ENCODE data around the gene FAM110D. TPM values are rescaled to one million over a fixed set of nuclear protein-coding genes. Genes with fewer than 3 reads are reported as not detected.
A peak's percentile ranks its signal among the peaks of the same experiment; 100 is the strongest.

Gene FAM110D
- polyA plus RNA-seq, 4 donors = 0.32 to 3.1 (median 0.54) TPM; not detected in 1

DNA sequence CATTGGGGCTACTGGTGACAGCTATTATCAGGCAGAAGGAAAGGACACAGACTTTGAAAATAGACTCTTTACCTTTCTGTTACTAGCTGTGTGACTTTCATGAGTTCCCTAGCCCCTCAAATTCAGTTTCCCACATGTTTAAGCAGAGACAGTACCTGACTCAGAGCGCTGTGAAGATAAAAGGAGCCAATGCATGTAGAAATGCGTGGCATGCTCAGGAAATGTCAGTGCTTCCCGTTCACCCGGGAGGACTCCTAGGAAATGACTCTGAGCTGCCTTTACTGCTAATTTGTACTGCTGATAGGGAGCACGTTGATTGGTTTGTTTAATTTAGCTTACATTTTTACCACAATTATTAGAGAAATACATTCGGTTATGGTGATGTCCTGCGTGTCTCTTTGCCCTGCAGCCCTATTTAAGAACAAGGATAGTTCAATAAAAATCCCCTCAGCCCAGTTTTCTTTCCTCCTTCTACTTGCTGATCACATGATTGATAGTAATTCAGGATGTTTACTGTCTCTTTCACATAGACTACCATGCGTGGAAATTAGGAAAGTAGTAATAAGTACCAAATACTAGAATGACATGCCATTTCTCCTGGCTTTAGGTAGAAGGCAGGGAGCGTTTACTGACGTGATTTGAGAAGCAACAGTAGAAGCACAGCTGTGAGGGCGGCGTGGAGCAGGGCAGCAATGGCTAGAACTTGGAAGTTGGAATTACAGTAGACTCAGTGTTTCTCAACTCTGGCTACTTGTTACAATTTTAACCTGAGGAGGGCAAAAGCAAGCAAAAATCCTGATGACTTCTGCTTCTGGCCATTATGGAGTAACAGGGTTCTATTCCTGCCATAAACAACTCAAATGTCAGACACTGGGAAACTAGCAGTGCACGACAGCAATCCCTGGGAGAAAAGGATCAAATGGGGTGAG lies 31.4 kb upstream of the FAM110D start:
- peak overlapping the region in 1 of 3 donors; percentile 27 for H3K4me3 ChIP-seq (ENCODE audit: low read depth in 1 of 3, low read length in 3 of 3)
- H3K27ac ChIP-seq (ENCODE audit: low read depth in 1 of 3, low read length in 2 of 3) = peak overlapping the region; percentile 60 to 88 (median 62)
- DNase-seq (peak in 1 of 2 donors; percentile 63), FAIRE-seq (no peak)
- peaks cover 0 to 15% (median 0%) of the 10 kb centered on the region in 3 donors for H3K4me1 ChIP-seq (ENCODE audit: control insufficient read depth in 3 of 3, insufficient read depth in 2 of 3, low read depth in 1 of 3, low read length in 2 of 3)
- H3K9me3 ChIP-seq (ENCODE audit: control insufficient read depth in 2 of 2, insufficient read depth in 1 of 2, low read depth in 1 of 2, low read length in 1 of 2) = no peaks in the 10 kb centered on the region
- H3K27me3 ChIP-seq (ENCODE audit: control insufficient read depth in 3 of 3, insufficient read depth in 3 of 3, low read length in 3 of 3) = no peaks in the 10 kb centered on the region
- no peaks in the 10 kb centered on the region for H3K36me3 ChIP-seq (ENCODE audit: control insufficient read depth in 3 of 3, insufficient read depth in 2 of 3, low read depth in 1 of 3, low read length in 3 of 3)
- WGBS, 3 donors = 13 to 37% (median 25%) methylated on average over 13 of the region's 13 CpGs

DNA sequence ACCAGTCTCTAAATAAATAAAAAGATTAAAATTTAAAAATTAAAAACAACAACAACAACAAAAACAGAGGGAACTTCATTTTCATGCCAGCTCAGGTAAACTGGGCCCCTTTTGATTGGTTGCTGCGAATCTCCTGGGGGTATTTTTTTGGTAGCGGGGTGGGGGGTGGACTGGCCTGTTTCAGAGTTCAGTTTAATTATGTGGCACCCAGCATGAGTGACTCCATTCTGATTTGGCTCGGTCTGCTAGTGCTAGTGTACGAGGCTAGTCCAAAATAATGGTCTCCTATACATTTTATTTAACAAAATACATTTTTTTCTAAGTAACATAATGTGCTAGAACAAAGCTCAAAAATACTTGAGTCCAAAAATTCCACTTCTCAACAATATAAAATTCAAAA lies 29.1 kb upstream of the FAM110D start:
- no peak overlapping the region for H3K4me3 ChIP-seq (ENCODE audit: low read depth in 1 of 3, low read length in 3 of 3)
- DNase-seq (no peak), FAIRE-seq (no peak)
- H3K4me1 ChIP-seq (ENCODE audit: control insufficient read depth in 3 of 3, insufficient read depth in 2 of 3, low read depth in 1 of 3, low read length in 2 of 3) = peaks cover 0 to 15% (median 0%) of the 10 kb centered on the region in 3 donors
- H3K9me3 ChIP-seq (ENCODE audit: control insufficient read depth in 2 of 2, insufficient read depth in 1 of 2, low read depth in 1 of 2, low read length in 1 of 2) = no peaks in the 10 kb centered on the region
- no peaks in the 10 kb centered on the region for H3K36me3 ChIP-seq (ENCODE audit: control insufficient read depth in 3 of 3, insufficient read depth in 2 of 3, low read depth in 1 of 3, low read length in 3 of 3)
- 93 to 96% (median 94%) methylated on average over 4 of the region's 4 CpGs for WGBS, 3 donors
- H3K27me3 ChIP-seq (ENCODE audit: control insufficient read depth in 3 of 3, insufficient read depth in 3 of 3, low read length in 3 of 3) = no peaks in the 10 kb centered on the region
- no peak overlapping the region for H3K27ac ChIP-seq (ENCODE audit: low read depth in 1 of 3, low read length in 2 of 3)

DNA sequence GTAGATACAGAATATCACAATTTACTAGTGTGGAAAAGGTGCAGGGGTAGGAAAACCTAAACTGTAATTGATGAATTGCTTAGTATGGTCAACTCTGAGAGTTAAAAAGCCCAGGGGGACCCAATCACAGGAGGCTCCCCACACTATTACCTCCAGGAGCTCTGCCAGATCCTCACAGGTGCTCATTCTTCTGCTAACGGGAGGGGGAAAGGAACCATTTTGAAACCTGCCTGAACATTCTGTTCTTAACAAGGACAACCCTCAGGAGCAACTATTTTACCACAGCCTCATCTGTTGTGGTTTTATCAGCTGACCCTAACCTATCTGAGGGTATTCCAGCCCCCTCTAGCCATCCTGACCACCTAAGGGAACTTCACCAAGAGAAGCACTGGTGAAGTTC lies 28.2 kb upstream of the FAM110D start:
- FAIRE-seq (no peak), DNase-seq (no peak)
- Histone ChIP-seq H3K4me1 (ENCODE audit: control insufficient read depth in 3 of 3, insufficient read depth in 2 of 3, low read depth in 1 of 3, low read length in 2 of 3) (peaks cover 0 to 15% (median 0%) of the 10 kb centered on the region in 3 donors), H3K9me3 (ENCODE audit: control insufficient read depth in 2 of 2, insufficient read depth in 1 of 2, low read depth in 1 of 2, low read length in 1 of 2) (no peaks in the 10 kb centered on the region), H3K36me3 (ENCODE audit: control insufficient read depth in 3 of 3, insufficient read depth in 2 of 3, low read depth in 1 of 3, low read length in 3 of 3) (no peaks in the 10 kb centered on the region), H3K4me3 (ENCODE audit: low read depth in 1 of 3, low read length in 3 of 3) (no peak overlapping the region), H3K27ac (ENCODE audit: low read depth in 1 of 3, low read length in 2 of 3) (no peak overlapping the region), H3K27me3 (ENCODE audit: control insufficient read depth in 3 of 3, insufficient read depth in 3 of 3, low read length in 3 of 3) (no peaks in the 10 kb centered on the region)
- 27 to 58% (median 57%) methylated on average over 1 of the region's 1 CpG for WGBS, 3 donors

DNA sequence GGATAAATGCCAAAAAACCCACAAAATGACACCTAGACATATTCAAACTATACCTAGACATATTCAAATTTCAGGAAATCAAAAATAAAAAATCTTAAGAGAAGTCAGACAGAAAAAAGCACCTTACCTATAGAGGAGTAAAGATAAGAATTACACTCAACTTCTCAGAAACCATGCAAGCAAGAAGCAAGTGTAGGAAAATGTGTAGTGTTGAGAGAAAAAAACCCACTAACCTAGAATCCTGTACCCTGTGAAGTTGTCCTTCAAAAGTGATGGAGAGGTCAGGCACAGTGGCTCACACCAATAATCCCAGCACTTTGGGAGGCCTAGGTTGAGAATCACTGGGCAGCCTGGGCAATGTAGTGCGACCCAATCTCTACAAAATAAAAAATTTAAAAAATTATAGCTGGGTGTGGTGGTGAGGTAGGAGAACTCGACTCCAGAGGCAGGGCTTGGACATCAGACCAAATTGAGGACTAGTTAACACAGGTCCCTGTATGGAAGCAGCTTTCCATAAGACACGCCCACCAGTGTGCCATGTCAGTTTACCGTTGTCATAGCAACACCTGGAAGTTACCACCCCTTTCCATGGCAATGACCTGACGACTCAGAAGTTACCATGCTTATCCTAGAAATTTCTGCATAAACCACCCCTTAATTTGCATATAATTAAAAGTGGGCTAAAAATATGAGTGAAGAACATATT lies 26.6 kb upstream of the FAM110D start:
- FAIRE-seq (no peak), DNase-seq (peak in 1 of 2 donors; percentile 37)
- Histone ChIP-seq H3K9me3 (ENCODE audit: control insufficient read depth in 2 of 2, insufficient read depth in 1 of 2, low read depth in 1 of 2, low read length in 1 of 2) (no peaks in the 10 kb centered on the region), H3K27ac (ENCODE audit: low read depth in 1 of 3, low read length in 2 of 3) (no peak overlapping the region), H3K4me1 (ENCODE audit: control insufficient read depth in 3 of 3, insufficient read depth in 2 of 3, low read depth in 1 of 3, low read length in 2 of 3) (peaks cover 0 to 8% (median 0%) of the 10 kb centered on the region in 3 donors), H3K4me3 (ENCODE audit: low read depth in 1 of 3, low read length in 3 of 3) (no peak overlapping the region), H3K27me3 (ENCODE audit: control insufficient read depth in 3 of 3, insufficient read depth in 3 of 3, low read length in 3 of 3) (no peaks in the 10 kb centered on the region), H3K36me3 (ENCODE audit: control insufficient read depth in 3 of 3, insufficient read depth in 2 of 3, low read depth in 1 of 3, low read length in 3 of 3) (no peaks in the 10 kb centered on the region)
- WGBS, 3 donors = 78 to 83% (median 79%) methylated on average over 5 of the region's 5 CpGs

DNA sequence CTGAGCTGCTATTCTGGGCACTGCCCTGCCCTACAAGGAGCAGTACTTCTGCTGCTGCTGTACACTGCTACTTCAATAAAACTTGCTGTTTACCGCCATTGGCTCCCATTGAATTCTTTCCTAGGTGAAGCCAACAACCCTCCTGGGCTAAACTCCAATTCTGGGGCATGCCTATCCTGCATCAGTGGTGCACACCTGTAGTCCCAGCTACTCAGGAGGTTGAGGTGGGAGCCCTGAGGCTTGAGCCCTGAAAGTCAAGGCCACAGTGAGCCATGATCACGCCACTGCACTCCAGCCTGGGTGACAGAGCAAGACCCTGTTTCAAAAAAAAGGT lies 26.1 kb upstream of the FAM110D start:
- no peaks in the 10 kb centered on the region for H3K27me3 ChIP-seq (ENCODE audit: control insufficient read depth in 3 of 3, insufficient read depth in 3 of 3, low read length in 3 of 3)
- H3K27ac ChIP-seq (ENCODE audit: low read depth in 1 of 3, low read length in 2 of 3) = no peak overlapping the region
- H3K4me3 ChIP-seq (ENCODE audit: low read depth in 1 of 3, low read length in 3 of 3) = no peak overlapping the region
- no peak for FAIRE-seq
- no peaks in the 10 kb centered on the region for H3K9me3 ChIP-seq (ENCODE audit: control insufficient read depth in 2 of 2, insufficient read depth in 1 of 2, low read depth in 1 of 2, low read length in 1 of 2)
- no peak for DNase-seq
- H3K4me1 ChIP-seq (ENCODE audit: control insufficient read depth in 3 of 3, insufficient read depth in 2 of 3, low read depth in 1 of 3, low read length in 2 of 3) = peaks cover 0 to 3% (median 0%) of the 10 kb centered on the region in 3 donors
- 93 to 98% (median 95%) methylated on average over 2 of the region's 2 CpGs for whole genome bisulfite sequencing, 3 donors
- no peaks in the 10 kb centered on the region for H3K36me3 ChIP-seq (ENCODE audit: control insufficient read depth in 3 of 3, insufficient read depth in 2 of 3, low read depth in 1 of 3, low read length in 3 of 3)

DNA sequence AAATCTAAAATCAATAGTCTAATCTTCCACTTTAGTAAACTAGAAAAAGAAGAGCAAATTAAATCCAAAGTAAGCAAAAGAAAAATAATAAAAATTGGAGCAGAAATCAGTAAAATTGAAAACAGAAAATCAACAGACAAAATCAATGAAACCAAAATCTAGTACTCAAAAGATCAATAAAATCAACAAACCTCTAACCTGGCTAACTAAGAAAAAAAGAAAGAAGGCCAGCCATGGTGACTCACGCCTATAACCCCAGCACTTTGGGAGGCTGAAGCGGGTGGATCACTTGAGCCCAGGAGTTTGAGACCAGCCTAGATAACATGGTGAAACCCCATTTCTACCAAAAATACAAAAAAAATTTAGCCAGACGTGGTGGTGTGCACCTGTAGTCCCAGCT lies 24.4 kb upstream of the FAM110D start:
- H3K27ac ChIP-seq (ENCODE audit: low read depth in 1 of 3, low read length in 2 of 3) = no peak overlapping the region
- H3K4me3 ChIP-seq (ENCODE audit: low read depth in 1 of 3, low read length in 3 of 3) = no peak overlapping the region
- no peak for DNase-seq
- no peaks in the 10 kb centered on the region for H3K36me3 ChIP-seq (ENCODE audit: control insufficient read depth in 3 of 3, insufficient read depth in 2 of 3, low read depth in 1 of 3, low read length in 3 of 3)
- WGBS, 3 donors = 91 to 98% (median 97%) methylated on average over 3 of the region's 3 CpGs
- no peaks in the 10 kb centered on the region for H3K27me3 ChIP-seq (ENCODE audit: control insufficient read depth in 3 of 3, insufficient read depth in 3 of 3, low read length in 3 of 3)
- FAIRE-seq = no peak
- no peaks in the 10 kb centered on the region for H3K4me1 ChIP-seq (ENCODE audit: control insufficient read depth in 3 of 3, insufficient read depth in 2 of 3, low read depth in 1 of 3, low read length in 2 of 3)
- H3K9me3 ChIP-seq (ENCODE audit: control insufficient read depth in 2 of 2, insufficient read depth in 1 of 2, low read depth in 1 of 2, low read length in 1 of 2) = no peaks in the 10 kb centered on the region

DNA sequence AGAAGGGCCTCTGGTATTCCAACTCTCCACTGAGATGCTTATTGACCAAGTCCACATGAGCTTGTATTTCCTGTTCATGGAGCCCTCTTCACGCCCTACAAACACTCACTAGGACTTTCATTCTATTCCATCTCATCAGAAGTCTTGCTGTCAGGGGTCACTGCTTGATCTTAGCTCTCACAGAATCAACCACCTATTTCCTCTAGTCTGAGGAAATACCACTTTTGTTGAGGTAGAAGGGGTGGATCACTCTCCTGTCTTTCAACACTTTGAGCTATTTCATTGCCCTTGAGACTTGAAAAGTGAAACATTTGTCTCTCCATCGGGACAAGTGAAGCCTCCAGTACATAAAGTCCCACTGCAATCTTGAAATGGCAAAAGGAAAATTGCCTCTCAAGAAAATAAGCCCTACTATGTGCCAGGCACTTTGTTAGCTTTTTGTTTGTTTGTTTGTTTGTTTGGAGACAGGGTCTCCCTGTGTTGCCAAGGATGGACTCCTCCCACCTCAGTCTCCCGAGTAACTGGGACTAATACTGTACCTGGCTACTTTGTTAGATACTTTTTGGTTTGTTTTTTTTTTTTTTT lies 19.8 kb upstream of the FAM110D start:
- Histone ChIP-seq H3K4me3 (ENCODE audit: low read depth in 1 of 3, low read length in 3 of 3) (no peak overlapping the region), H3K27me3 (ENCODE audit: control insufficient read depth in 3 of 3, insufficient read depth in 3 of 3, low read length in 3 of 3) (no peaks in the 10 kb centered on the region), H3K36me3 (ENCODE audit: control insufficient read depth in 3 of 3, insufficient read depth in 2 of 3, low read depth in 1 of 3, low read length in 3 of 3) (no peaks in the 10 kb centered on the region), H3K27ac (ENCODE audit: low read depth in 1 of 3, low read length in 2 of 3) (no peak overlapping the region), H3K9me3 (ENCODE audit: control insufficient read depth in 2 of 2, insufficient read depth in 1 of 2, low read depth in 1 of 2, low read length in 1 of 2) (no peaks in the 10 kb centered on the region), H3K4me1 (ENCODE audit: control insufficient read depth in 3 of 3, insufficient read depth in 2 of 3, low read depth in 1 of 3, low read length in 2 of 3) (no peaks in the 10 kb centered on the region)
- FAIRE-seq (no peak), DNase-seq (no peak)
- WGBS, 3 donors = 61 to 75% (median 65%) methylated on average over 3 of the region's 3 CpGs

DNA sequence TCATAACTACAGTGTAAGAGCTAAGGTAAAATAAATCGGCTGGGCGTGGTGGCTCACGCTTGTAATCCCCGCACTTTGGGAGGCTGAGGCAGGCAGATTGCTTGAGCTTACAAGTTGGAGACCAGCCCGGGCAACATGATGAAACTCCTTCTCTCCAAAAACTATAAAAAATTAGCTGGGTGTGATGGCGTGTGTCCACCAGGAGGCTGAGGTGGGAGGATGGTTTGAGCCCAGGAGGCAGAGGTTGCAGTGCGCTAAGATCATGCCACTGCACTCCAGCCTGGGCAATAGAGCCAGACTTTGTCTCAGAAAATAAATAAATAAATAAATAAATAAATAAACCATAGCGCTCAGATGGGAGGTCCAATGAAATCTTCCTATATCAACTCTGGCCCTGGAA lies 16.7 kb upstream of the FAM110D start:
- FAIRE-seq (no peak), DNase-seq (no peak)
- no peaks in the 10 kb centered on the region for H3K27me3 ChIP-seq (ENCODE audit: control insufficient read depth in 3 of 3, insufficient read depth in 3 of 3, low read length in 3 of 3)
- H3K4me1 ChIP-seq (ENCODE audit: control insufficient read depth in 3 of 3, insufficient read depth in 2 of 3, low read depth in 1 of 3, low read length in 2 of 3) = no peaks in the 10 kb centered on the region
- no peaks in the 10 kb centered on the region for H3K9me3 ChIP-seq (ENCODE audit: control insufficient read depth in 2 of 2, insufficient read depth in 1 of 2, low read depth in 1 of 2, low read length in 1 of 2)
- 89 to 92% (median 90%) methylated on average over 8 of the region's 8 CpGs for WGBS, 3 donors
- no peak overlapping the region for H3K4me3 ChIP-seq (ENCODE audit: low read depth in 1 of 3, low read length in 3 of 3)
- no peak overlapping the region for H3K27ac ChIP-seq (ENCODE audit: low read depth in 1 of 3, low read length in 2 of 3)
- H3K36me3 ChIP-seq (ENCODE audit: control insufficient read depth in 3 of 3, insufficient read depth in 2 of 3, low read depth in 1 of 3, low read length in 3 of 3) = no peaks in the 10 kb centered on the region
